Stimulated activated CD8-positive, alpha-beta memory T cell treated with anti-CD3 and anti-CD28 coated beads, Interleukin-7, amount 100 ng/mL, for 24 hours (primary cell): ENCODE results near the gene NEAT1.

ENCODE experiments used
- DNase-seq: peaks from one replicate; pipeline ENCODE4 v3.0.0-alpha.2; 2020; ENCODE audit warnings: low read depth

Gene NEAT1

GRCh38 chr11:65486570-65487466 is 64.2 kb downstream of the NEAT1 start:
- DNase-seq: no peak

- no peak for DNase-seq
Measured at GRCh38 chr11:65487467-65488272, 65.1 kb downstream of the NEAT1 start.

GRCh38 chr11:65488273-65489034 is 65.9 kb downstream of the NEAT1 start:
- no peak for DNase-seq

GRCh38 chr11:65489035-65489705 is 66.6 kb downstream of the NEAT1 start:
- DNase-seq: no peak

GRCh38 chr11:65489706-65490320 is 67.2 kb downstream of the NEAT1 start:
- DNase-seq: no peak

- no peak for DNase-seq
Measured at GRCh38 chr11:65491163-65491465, 68.5 kb downstream of the NEAT1 start.

GRCh38 chr11:65491614-65492386 is 69.2 kb downstream of the NEAT1 start:
- DNase-seq: no peak

- DNase-seq: no peak
Measured at GRCh38 chr11:65492387-65492636, 69.7 kb downstream of the NEAT1 start.

- DNase-seq: no peak
Measured at GRCh38 chr11:65492637-65493366, 70.2 kb downstream of the NEAT1 start.

GRCh38 chr11:65493367-65494176 is 71.0 kb downstream of the NEAT1 start:
- no peak for DNase-seq
